Neuronal stem cell (in vitro differentiated cells): Measurements from ENCODE around the gene TCAP.

Source experiments
- DNase-seq: peaks from one replicate; pipeline ENCODE4 v3.0.0-alpha.2; 2013; ENCODE audit warnings: low spot score
- H2AFZ ChIP-seq: one replicate; pipeline ENCODE4 v1.6.1; 2013; ENCODE audit warnings: mild to moderate bottlenecking, low read length, inconsistent platforms
- H2AK5ac ChIP-seq: 2 replicates; pipeline ENCODE4 v1.6.1; 2013; ENCODE audit warnings: low read depth, mild to moderate bottlenecking, inconsistent platforms, low read length, moderate library complexity, mixed read lengths
- H2BK120ac ChIP-seq: 2 replicates; pipeline ENCODE4 v1.6.1; 2013; ENCODE audit warnings: low read depth, mild to moderate bottlenecking, inconsistent platforms, low read length, moderate library complexity, mixed read lengths
- H2BK12ac ChIP-seq: one replicate; pipeline ENCODE4 v1.6.1; 2013; ENCODE audit warnings: low read length, inconsistent platforms
- H2BK15ac ChIP-seq: 2 replicates; pipeline ENCODE4 v1.6.1; 2013; ENCODE audit warnings: mild to moderate bottlenecking, low read length, inconsistent platforms, mixed read lengths
- H2BK5ac ChIP-seq: one replicate; pipeline ENCODE4 v1.6.1; 2013; ENCODE audit warnings: inconsistent platforms, mild to moderate bottlenecking, low read length, moderate library complexity
- H3K14ac ChIP-seq: one replicate; pipeline ENCODE4 v1.6.1; 2013; ENCODE audit warnings: low read length, inconsistent platforms
- H3K18ac ChIP-seq: 2 replicates; pipeline ENCODE4 v1.6.1; 2013; ENCODE audit warnings: low read length, inconsistent platforms
- H3K23ac ChIP-seq: 2 replicates; pipeline ENCODE4 v1.6.1; 2013; ENCODE audit warnings: low read depth, mild to moderate bottlenecking, mixed read lengths, low read length, inconsistent platforms; ENCODE audit not compliant: poor library complexity
- H3K27ac ChIP-seq: replicated peaks from 3 replicates; pipeline ENCODE4 v1.5.1; 2013; ENCODE audit warnings: low read length, inconsistent platforms
- H3K27me3 ChIP-seq, 3 experiments: 2 replicates each; pipeline ENCODE4 v1.6.1; 2013; ENCODE audit warnings: low read length in 3 of 3, mild to moderate bottlenecking in 2 of 3, inconsistent platforms in 1 of 3, low read depth in 1 of 3, mixed read lengths in 1 of 3, moderate library complexity in 1 of 3; ENCODE audit not compliant: control insufficient read depth in 3 of 3, insufficient read depth in 3 of 3
- H3K36me3 ChIP-seq, 2 donors: replicated peaks in 1 of 2; 2 replicates each; pipeline ENCODE4 v1.6.1; 2013; ENCODE audit warnings: low read length in 2 of 2; ENCODE audit not compliant: control insufficient read depth in 2 of 2, insufficient read depth in 2 of 2
- H3K4ac ChIP-seq: 2 replicates; pipeline ENCODE4 v1.6.1; 2013; ENCODE audit warnings: inconsistent platforms, mild to moderate bottlenecking, low read length, moderate library complexity
- H3K4me1 ChIP-seq, 2 donors: 1 replicate in 1 of 2; 2 replicates in 1 of 2; pipeline ENCODE4 v1.6.1; 2013; ENCODE audit warnings: low read length in 2 of 2, low read depth in 1 of 2; ENCODE audit not compliant: control insufficient read depth in 2 of 2, insufficient read depth in 1 of 2
- H3K4me2 ChIP-seq: one replicate; pipeline ENCODE4 v1.6.1; 2013; ENCODE audit warnings: mild to moderate bottlenecking, low read length, inconsistent platforms; ENCODE audit not compliant: insufficient read depth, poor library complexity, severe bottlenecking
- H3K4me3 ChIP-seq, 2 donors: 2 replicates each; pipeline ENCODE4 v1.5.1; 2013; ENCODE audit warnings: low read length in 2 of 2, mild to moderate bottlenecking in 2 of 2, inconsistent platforms in 1 of 2, moderate library complexity in 1 of 2
- H3K79me1 ChIP-seq: one replicate; pipeline ENCODE4 v1.6.1; 2013; ENCODE audit warnings: low read depth, mild to moderate bottlenecking, inconsistent platforms, low read length, moderate library complexity
- H3K9ac ChIP-seq: one replicate; pipeline ENCODE4 v1.6.1; 2013; ENCODE audit warnings: mild to moderate bottlenecking, low read depth, low read length, inconsistent platforms; ENCODE audit not compliant: poor library complexity
- H3K9me3 ChIP-seq, 2 donors: replicated peaks in 1 of 2; 2 replicates each; pipeline versions ENCODE3 to v1.6.1; 2013; ENCODE audit warnings: low read length in 2 of 2, mild to moderate bottlenecking in 2 of 2, inconsistent platforms in 1 of 2, low read depth in 1 of 2, mixed read lengths in 1 of 2, moderate library complexity in 1 of 2; ENCODE audit not compliant: control insufficient read depth in 2 of 2, insufficient read depth in 1 of 2
- H4K8ac ChIP-seq: one replicate; pipeline ENCODE4 v1.6.1; 2013; ENCODE audit warnings: low read depth, mild to moderate bottlenecking, inconsistent platforms, low read length, moderate library complexity
- H4K91ac ChIP-seq: one replicate; pipeline ENCODE4 v1.6.1; 2013; ENCODE audit warnings: low read length, low read depth, mild to moderate bottlenecking, inconsistent platforms; ENCODE audit not compliant: poor library complexity
- WGBS, 2 donors: extraction: QIAGEN DNeasy Blood & Tissue Kit; methylation state at CpG; one replicate each; pipeline ENCODE4 v1.1.7; 2013; ENCODE audit warnings: missing lambda C conversion rate in 2 of 2, mixed read lengths in 1 of 2; ENCODE audit not compliant: insufficient read length in 2 of 2, insufficient replicate concordance in 1 of 2; ENCODE audit errors: extremely low coverage in 2 of 2; 5-methylcytosine and 5-hydroxymethylcytosine counted together

Gene TCAP

DNA sequence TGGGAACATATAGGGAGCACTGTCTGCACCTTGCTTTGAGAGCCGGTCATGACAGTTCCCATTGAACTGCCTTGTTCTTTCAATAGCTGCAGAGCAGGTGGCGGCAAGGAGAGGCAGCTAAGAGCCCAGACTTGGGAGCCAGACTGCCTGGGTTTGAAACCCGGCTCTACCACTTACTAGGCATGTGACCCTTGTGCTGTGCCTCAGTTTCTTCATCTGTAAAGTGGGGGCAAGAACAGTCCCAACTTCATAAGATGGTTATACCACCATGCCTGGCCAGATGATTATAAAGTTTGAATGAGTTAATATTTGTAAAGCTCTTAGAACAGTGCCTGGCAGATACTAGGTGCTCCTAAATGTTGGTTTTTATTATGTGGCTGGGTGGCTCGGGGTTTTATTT is 49.1 kb downstream of the TCAP start:
- Histone ChIP-seq H3K4me3 (no peak overlapping the region), H3K4me1 (no peaks in the 10 kb centered on the region), H3K9ac (no peak overlapping the region), H2BK120ac (no peak overlapping the region), H2BK15ac (no peak overlapping the region), H3K36me3 (peaks cover 57 to 87% of the 10 kb centered on the region in 2 donors), H2BK12ac (no peak overlapping the region), H3K27me3 (no peaks in the 10 kb centered on the region), H3K23ac (no peak overlapping the region), H3K79me1 (peaks cover 8% of the 10 kb centered on the region), H4K8ac (no peak overlapping the region), H3K9me3 (no peaks in the 10 kb centered on the region), H2BK5ac (no peak overlapping the region), H2AFZ (no peak overlapping the region), H3K4ac (no peak overlapping the region), H2AK5ac (no peak overlapping the region), H3K18ac (no peak overlapping the region), H4K91ac (no peak overlapping the region), H3K14ac (no peak overlapping the region), H3K27ac (no peak overlapping the region), H3K4me2 (no peak overlapping the region)
- DNase-seq, result no peak
- WGBS, 2 donors, result no CpG with 5 or more reads among the region's 4 CpGs

DNA sequence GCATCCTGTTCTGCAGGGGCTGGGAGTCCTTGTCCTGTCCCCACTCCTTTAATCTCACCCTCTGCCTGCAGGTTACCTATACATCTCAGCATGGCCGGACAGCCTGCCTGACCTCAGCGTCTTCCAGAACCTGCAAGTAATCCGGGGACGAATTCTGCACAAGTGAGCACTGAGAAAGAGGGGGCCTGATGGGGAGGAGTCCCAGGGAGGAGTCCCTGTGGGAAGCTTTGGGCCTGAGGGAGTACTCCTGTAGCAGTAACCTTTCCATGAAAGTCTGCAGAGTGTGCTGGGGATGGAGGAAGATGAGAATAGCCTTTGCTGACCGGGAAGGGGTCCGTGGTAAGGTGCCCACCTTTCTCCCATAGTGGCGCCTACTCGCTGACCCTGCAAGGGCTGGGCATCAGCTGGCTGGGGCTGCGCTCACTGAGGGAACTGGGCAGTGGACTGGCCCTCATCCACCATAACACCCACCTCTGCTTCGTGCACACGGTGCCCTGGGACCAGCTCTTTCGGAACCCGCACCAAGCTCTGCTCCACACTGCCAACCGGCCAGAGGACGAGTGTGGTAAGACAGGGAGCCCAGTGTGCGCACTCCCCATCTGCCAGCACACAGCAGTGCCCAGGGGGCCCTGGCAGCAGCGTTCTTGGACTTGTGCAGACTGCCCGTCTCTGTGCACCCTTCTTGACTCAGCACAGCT is 50.4 kb downstream of the TCAP start:
- H3K18ac ChIP-seq, result no peak overlapping the region
- WGBS, 2 donors, result no CpG with 5 or more reads among the region's 18 CpGs
- no peak overlapping the region for H2BK5ac ChIP-seq
- H3K36me3 ChIP-seq, result peaks cover 56 to 87% of the 10 kb centered on the region in 2 donors
- H3K4me2 ChIP-seq, result no peak overlapping the region
- H2BK120ac ChIP-seq, result no peak overlapping the region
- no peak overlapping the region for H3K4ac ChIP-seq
- H3K27me3 ChIP-seq, result no peaks in the 10 kb centered on the region
- no peak overlapping the region for H3K9ac ChIP-seq
- H3K79me1 ChIP-seq, result peaks cover 5% of the 10 kb centered on the region
- no peak overlapping the region for H2AK5ac ChIP-seq
- no peak for DNase-seq
- no peak overlapping the region for H2BK12ac ChIP-seq
- H3K9me3 ChIP-seq, result no peaks in the 10 kb centered on the region
- no peak overlapping the region for H3K14ac ChIP-seq
- H3K4me1 ChIP-seq, result no peaks in the 10 kb centered on the region
- no peak overlapping the region for H3K4me3 ChIP-seq
- H4K8ac ChIP-seq, result no peak overlapping the region
- H4K91ac ChIP-seq, result no peak overlapping the region
- H2BK15ac ChIP-seq, result no peak overlapping the region
- H3K27ac ChIP-seq, result no peak overlapping the region
- H2AFZ ChIP-seq, result no peak overlapping the region
- no peak overlapping the region for H3K23ac ChIP-seq
